Stimulated activated CD4-positive, alpha-beta T cell treated with anti-CD3 and anti-CD28 coated beads, Interleukin-12 subunit alpha, Interleukin-12 subunit beta, amount 100 ng/mL, for 48 hours (primary cell): ENCODE results near the gene PPP2R3B.
"Not testable (repeated sequence)": the region's sequence is repeated elsewhere in the genome, so short reads cannot be mapped to it uniquely, and the experiment has no call there.

Source experiments
- DNase-seq, 3 donors: peaks; one replicate each; pipeline ENCODE4 v3.0.0-alpha.2; 2020; ENCODE audit warnings: low read depth in 2 of 3, low spot score in 1 of 3

PPP2R3B gene, protein sequence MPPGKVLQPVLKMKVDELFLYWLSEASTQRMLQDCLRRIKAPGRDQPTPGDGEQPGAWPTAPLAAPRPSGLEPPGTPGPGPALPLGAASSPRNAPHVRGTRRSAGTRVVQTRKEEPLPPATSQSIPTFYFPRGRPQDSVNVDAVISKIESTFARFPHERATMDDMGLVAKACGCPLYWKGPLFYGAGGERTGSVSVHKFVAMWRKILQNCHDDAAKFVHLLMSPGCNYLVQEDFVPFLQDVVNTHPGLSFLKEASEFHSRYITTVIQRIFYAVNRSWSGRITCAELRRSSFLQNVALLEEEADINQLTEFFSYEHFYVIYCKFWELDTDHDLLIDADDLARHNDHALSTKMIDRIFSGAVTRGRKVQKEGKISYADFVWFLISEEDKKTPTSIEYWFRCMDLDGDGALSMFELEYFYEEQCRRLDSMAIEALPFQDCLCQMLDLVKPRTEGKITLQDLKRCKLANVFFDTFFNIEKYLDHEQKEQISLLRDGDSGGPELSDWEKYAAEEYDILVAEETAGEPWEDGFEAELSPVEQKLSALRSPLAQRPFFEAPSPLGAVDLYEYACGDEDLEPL

DNA sequence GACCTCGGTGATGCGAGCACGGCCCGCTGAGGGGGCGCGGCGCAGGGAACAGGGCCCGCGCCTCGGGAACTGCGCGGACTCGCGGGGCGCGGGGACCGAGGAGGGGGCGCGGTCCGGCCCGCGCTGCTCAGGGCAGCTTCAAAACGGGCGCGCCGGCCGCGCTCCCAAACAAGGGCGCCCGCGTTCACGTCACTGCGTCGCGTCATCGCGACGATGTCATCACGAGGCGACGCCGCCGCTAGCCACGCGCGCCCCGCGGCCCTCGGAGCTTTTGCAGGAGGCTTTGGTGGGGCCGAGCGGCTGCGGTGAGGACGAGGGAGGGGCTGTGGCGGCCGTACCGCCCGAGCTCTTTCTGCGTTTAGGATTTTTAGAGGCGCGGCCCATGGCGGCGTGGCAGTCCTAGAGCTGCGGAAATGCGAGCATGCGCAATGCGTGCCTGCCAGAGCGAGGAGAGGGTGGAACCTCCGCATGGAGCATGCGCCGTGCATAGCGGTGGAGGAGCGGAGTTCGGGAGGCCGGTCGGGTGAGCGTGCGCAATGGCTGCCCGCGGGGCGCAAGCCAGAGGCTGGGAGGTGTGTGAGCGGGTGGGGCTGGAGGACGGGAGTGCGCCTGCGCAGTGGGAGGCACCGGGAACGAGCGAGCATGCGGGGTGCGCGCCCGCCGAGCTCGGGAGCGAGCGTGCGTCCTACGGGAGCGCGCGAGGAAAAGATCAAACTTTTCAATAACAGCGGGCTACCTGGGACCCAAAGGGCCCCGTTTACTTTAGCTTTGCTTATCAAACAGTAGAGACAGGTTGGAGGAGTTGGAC, at the start of gene PPP2R3B:
Gene PPP2R3B (minus strand): TSS at position 140 of the 808 bp plus-strand sequence. CDS start 216 bp downstream, outside the sequence.
- peak; percentile 93 to 99 (median 97) for DNase-seq

DNA sequence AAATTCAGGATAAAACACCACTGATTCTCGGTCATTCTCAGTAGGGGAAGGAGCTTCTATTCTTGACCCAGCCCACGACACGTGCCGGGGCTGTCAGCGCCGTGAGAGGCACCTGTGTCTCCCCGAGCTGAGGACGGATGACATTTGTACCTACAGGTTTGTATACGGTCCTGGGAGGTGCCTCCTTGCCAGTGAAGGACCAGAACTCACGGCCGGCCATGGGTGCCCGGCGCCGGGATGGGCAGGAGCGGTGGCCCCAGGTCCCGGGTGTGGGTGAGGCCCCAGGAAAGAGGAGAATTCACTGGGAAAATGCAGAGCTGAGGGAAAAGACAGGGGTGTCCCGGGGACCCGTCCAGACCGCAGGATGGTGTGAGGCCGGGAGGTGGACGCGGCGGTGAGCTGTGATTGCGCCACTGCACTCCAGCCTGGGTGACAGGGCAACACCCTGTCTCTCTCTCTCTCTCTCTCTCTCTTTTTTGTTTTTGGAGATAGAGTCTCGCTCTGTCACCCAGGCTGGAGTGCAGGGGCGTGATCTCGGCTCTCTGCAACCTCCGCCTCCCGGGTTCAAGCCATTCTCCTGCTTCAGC, 48.9 kb upstream of the PPP2R3B start:
- DNase-seq = no peak

DNA sequence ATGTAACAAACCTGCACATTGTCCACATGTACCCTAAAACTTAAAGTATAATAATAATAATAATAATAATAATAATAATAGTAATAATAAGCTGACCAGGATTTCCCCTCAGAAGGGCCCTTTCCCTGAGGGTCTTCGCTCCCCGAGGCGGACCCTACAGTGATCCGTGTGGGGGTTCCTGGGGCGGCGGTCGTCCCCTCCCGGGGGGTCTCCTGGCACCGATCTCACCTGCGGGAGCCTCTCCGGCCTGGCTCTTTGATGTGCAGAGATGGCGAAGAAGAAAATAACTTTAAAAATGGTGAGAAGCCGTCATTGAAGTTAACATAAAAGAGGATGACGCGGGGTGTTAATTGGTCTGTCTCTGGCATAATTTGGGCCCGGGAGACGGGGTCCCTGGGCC, 48.2 kb upstream of the PPP2R3B start:
- no peak for DNase-seq

DNA sequence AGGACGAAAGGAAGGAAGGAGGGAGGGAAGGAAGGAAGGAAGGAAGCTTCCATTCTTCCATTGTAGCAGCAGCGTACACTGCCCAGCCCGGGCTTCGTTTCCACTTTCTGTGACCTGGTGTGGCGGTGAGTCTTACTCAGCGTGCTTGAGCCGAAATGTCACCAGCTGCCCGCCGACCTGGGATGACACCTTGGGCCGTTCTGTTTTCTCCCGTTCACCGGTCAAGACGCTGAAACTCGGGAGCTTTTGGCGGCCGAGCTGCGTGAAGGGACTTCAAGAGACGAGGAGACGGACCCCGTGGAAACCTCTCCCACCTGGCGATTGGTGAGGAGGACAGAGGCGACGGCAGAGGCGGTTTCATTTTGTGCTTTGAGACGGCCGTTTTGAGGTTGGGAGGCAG, 47.1 kb upstream of the PPP2R3B start:
- no peak for DNase-seq

DNA sequence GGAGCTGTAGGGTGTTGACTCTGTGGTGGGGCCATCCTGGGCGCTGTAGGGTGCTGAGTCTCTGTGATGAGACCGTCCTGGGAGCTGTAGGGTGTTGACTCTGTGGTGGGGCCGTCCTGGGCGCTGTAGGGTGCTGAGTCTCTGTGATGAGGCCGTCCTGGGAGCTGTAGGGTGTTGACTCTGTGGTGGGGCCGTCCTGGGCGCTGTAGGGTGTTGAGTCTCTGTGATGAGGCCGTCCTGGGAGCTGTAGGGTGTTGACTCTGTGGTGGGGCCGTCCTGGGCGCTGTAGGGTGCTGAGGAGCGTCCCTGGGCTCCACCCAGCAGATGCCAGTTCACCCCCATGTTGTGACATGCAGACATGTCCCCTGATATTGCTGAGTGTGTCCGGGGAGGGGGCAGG, 46.0 kb upstream of the PPP2R3B start:
- DNase-seq = not testable (repeated sequence)

DNA sequence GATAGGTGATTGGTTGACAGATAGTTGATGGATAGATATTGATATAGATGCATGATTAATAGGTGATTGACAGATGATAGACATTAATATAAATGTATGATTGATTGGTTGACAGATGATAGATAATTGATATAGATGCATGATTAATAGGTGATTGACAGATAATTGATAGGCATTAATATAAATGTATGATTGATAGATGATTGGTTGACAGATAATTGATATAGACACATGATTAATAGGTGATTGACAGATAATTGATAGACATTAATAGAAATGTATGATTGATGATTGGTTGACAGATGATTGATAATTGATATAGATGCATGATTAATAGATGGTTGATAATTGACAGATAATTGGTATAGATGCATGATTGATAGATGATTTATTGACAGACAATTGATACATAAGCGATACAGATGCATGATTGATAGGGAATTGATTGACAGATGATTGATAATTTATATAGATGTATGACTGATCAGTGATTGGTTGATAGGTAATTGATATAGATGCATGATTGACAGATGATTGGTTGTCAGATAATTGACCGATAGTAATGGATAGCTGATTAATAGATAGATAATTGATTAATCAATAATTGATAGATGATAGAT, 44.9 kb upstream of the PPP2R3B start:
- DNase-seq = no peak

- no peak for DNase-seq
These were observed 44.3 kb upstream of the PPP2R3B start for GRCh38 chrX:431056-431455.

DNA sequence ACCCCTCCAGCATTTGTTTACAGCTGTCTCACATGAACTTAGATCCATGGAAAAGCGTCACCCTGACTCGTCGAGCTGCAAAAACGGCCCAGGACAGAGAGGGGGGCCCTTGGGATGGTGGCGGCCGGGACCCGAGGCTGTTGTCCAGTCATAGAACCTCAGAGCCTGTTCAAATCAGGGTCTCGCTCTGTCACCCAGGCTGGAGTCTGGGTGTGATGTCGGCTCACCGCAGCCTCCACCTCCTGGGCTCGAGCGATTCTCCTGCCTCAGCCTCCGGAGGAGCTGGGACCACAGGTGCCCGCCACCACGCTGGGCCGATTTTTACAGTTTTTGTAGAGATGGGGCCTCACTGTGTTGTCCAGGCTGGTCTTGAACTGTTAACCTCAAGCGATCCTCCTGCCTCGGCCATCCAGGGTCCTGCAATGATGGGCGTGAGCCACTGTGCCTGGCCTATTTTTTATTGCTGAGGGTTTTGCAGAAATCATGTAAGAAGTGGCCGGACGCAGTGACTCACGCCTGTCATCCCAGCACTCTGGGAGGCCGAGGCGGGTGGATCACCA, 42.6 kb upstream of the PPP2R3B start:
- DNase-seq = no peak

DNA sequence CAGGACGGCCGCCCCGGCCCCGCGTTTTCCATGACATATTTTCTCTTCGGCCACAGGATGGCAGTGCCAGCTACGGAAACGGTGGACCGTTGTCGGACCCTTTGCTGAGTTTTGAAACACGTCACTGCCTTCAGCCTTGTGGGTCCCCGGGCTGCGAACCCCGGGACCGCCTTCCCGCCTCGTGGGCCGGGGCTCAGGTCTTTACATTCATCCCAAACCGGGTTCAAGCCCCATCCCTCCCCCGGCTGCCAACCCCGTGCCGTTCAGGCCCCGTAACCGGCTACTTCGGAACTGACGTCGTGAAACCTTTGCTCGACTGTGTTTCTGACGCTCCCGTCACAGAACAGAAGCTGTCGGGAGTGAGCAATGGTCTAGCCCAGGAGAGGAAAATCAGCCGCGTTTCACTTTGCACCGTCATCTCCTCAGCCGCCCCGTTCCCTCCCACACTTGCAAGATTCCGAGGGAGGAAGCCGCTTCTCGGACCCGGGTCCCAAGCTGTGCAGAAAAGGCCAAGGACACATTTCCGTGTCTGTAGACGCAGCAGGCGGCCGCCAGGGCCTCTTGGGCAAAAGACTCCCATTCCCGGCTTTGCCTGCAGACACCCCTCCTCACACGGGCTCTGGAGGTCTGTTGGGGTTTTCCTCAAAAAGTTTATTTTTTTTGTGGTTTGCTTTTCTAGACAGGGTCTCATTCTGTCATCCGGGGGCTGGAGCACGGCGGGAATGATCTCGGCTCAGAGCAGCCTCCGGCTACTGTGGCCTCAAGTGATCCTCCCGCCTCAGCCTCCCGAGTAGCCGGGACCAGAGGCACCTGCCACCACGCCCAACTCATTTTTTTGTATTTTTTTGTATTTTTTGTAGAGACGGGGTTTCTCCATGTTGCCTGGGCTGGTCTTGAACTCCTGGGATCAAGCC, 41.4 kb upstream of the PPP2R3B start:
- DNase-seq = no peak

DNA sequence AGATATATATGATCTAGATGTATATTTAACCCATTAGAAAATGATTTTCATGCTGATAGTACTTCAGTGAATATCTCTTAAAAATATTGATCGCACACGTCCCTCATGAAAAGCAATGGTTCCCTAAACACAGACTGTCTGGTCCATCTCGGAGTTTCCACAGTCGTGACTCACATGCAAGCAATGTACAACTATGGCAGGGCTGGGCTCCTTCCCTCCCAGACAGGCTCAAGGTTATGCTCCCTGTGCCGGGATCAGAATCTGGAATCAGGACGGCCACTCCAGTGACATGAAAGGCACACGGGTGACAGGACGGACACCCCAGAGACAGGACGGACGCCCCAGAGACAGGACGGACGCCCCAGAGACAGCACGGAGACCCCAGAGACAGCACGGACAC, 40.2 kb upstream of the PPP2R3B start:
- no peak for DNase-seq

DNA sequence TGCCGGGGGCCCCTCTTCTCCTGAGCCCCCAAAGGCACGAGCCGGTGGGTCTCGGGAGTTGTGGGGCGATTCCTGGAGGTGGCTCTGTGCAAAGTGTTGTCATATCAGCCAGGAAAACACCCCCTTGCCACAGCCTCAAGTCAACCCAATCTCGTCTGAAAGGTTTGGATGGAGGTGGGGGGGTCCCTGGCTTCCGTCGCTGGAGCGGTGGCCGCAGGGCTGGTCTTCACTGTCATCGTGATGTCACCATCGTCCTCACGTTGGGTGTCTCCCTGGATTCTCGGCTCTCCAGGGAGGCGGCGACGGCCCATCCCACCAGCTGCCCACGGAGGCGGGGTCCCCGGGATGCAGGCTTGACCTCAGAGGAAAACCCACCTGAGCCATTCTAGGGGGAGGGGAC, 38.3 kb upstream of the PPP2R3B start:
- no peak for DNase-seq

DNA sequence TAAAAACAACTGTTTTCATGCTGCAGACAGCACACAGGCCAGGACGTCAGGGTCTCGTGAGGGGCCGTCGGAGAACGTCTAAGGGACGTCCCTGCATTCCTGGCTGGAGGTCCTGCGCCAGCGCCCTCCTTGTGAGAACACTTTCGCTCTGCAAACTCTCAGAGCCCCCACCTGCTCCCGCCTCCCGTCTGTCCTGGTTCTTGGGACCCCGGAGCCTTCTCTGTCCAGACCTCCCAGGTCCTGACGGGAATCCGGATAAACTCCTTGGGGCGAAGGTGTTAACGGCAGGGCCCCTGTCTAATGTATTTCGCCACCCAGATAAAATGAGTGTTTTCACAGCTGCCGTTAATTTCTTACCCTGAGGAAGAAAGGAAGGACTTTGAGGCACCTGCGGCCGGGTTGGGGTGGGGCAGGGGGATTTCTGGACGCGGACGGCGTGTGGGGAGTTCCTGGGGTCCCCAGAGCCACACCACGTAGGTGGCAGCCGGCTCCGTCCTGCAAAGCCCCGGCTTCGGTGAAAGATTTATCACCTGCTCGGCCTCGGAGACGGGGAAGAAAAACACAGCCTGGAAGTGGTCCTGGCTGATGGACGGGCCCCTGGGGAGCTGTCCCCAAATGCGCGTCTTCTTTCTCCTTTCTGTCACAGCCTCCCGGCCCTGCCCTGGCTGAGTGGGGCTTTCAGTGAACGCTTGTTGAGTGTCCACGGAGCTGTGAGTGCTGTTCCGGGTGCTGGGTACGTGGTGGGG, 35.1 kb upstream of the PPP2R3B start:
- DNase-seq = no peak

DNA sequence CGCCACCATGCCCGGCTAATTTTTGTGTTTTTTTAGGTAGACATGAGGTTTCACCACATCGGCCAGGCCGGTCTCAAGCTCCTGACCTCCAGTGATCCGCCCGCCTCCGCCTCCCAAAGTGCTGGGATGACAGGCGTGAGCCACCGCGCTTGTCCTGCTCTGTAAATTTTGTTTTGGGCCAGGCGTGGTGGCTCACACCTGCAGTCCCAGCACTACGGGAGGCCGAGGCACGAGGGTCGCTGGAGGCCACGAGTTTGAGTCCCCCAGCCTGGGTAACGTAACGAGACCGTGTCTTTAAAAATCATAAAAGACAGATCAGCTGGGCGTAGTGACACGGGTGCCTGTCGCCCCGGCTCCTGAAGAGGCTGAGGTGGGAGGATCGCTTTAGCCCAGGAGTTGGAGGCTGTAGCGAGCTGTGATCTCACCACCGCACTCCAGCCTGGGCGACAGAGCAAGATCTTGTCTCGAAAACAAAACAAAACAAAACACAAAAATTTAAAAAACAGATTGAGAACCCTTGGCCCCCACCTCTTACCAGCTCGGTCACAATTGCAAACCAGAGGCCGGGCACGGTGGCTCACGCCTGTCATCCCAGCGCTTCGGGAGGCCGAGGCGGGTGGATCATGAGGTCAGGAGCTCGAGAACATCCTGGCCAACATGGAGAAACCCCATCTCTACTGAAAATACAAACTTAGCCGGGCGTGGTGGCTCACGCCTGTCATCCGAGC, 34.0 kb upstream of the PPP2R3B start:
- no peak for DNase-seq

DNA sequence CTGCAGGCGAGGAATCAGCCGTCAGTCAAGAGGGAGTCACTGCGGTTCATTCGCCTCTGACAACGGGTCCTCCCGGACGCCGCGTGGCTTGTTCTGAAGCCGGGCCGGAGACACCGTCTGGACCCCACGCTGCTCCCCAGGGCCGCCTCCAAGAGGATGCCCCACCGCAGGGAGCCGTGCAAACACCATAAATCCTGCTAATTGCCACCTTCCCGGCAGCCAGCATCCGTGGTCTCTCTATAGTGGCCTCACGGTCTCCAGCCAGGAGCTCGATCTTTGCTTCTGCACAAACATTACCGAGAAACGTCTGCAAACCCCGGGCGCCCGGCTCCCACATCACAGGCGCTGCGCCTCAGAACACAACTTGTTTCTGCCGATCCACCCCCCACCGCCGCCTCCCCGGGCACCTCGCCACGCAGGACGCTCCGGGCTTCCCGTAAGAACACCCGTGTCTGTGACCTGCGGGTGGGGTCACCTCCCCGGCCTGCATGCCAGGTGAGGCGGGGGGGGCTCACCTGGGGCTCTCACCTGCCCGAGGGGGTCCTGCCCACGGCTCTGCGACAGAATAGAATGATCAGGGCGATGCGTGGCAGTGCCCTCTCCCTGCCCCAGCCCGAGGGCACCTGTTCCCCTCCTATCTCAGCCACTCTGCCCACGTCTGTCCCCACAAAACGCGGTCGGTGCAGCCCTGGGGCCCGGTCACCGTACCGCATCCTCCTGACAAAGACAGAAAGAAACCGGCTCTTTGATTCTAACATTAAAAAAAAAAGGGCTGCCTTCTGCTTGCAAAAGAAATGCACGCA, 32.4 kb upstream of the PPP2R3B start:
- no peak for DNase-seq

GRCh38 chrX:415498-415897, 28.8 kb upstream of the PPP2R3B start:
- DNase-seq = not testable (repeated sequence)

DNA sequence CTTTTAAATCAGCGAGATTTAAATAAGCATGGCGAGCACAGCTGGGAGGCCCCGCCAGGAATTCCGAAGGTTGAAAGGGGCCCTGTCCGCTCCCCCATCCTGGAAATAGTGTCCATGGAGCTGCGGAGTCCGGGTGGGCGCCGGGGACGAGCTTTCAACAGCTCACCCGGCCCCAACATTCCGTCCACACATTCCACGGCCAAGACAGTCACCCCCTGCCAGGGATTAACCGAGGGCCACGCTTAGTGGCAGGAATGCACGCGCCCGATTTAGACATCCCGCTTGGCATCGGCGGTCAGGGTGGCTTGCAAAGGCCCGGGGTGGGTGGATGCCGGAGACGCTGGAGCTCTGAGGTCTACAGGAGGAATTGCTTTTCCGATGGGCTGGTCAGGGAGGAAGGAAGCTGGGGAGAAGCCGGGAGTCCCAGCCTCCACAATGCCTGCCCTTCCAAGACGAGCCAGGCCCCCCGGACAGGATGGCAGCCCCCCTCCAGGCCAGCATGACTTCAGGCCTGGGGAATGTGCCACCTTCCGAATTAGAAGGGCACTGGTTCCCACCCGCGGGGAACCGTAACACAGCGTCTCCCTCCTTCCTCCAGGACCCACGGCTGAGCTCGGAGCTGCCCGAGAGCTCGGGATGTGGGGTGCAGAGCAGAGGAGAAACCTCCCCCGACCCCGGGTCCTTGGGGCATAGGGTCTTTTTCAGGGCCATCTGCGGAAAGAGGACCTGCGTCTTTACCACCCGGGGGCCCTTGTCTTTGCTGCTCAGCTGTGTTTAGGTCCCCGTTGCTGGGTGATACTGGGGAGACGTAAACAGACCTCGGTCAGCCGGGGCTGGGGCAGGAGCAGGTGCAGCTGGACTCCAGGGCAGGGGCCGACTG, 26.9 kb upstream of the PPP2R3B start:
- DNase-seq = no peak

- DNase-seq = no peak
These were observed 23.6 kb upstream of the PPP2R3B start for GRCh38 chrX:410296-410695.
